Stimulated activated CD4-positive, alpha-beta T cell treated with anti-CD3 and anti-CD28 coated beads, Interleukin-4, amount 100 ng/mL, for 24 hours (primary cell): ENCODE measurements around the gene FBN2.
A peak's percentile ranks its signal among the peaks of the same experiment; 100 is the strongest.

ENCODE experiments used
- DNase-seq: peaks from one replicate; pipeline ENCODE4 v3.0.0-alpha.2; 2020

Gene FBN2

DNA sequence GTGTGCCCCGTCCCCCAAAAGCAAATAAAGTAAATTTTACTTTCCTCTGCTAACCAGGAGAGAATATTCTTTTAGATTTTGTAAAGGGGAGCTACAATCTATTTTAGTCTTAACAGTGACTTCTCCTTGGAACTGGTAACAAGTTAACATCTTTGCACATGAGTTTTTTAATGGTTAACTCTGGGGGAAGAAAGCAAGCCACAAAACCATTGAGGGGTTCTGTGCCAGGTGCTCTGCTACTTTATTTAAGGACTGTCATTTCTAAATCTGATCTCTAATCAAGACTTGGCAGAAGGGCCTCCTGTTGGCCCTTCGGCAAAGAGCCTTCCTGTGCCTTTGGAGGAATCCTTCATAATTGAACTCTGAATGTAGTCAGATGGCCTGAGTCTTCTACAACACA lies 301.0 kb downstream of the FBN2 start:
- DNase-seq, result no peak

DNA sequence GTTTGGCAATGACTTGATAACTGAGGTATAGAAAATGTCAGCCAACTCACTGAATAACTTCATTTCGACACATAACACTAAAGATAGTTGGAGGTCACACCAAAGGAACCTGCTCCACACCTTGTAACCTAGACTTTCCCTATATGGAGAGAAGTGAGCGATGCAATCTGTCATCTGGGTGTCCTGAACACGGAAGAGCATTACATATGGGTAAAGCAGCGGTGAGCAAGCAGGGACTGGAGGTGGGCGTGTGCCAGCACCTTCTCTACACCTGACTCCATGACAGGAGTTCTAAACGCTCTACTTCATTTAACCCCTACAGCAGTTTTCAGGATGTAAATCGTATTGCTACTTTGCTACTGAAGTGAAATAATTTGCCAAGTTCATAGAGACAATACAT lies 301.7 kb downstream of the FBN2 start:
- DNase-seq, result no peak

DNA sequence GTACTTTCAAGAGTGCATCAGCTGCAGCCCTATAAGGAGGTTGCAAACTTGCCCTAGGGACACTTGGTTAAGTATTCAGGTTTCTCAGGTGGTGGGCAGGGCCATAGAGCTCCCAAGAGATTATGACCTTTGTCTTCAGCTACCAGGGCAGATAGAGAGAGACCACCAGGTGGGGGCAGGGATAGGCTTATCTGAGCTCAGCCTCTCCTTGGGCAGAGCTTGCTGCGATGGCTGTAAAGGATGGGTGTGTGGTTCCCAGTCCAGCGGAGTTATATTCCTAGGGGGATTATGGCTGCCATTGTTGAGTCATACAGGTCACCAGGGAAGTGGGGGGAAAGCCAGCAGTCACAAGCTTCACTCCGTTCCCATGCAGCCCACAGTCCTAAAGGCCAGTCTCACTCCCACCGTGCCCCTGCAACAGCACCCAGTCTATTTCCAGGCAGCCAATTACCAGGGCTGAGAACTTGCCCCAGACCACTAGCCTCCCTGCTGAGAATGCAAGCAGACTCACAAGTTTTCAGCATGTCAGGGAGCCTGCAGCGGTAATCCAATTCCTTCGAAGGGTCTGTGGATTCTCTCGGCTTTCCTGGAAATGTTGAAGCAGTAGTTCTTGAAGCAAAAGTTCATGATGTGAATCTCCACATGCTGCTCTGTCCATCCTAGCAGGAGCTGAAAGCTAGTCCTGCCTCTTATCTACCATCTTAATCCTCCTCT lies 303.0 kb downstream of the FBN2 start:
- DNase-seq, result no peak

DNA sequence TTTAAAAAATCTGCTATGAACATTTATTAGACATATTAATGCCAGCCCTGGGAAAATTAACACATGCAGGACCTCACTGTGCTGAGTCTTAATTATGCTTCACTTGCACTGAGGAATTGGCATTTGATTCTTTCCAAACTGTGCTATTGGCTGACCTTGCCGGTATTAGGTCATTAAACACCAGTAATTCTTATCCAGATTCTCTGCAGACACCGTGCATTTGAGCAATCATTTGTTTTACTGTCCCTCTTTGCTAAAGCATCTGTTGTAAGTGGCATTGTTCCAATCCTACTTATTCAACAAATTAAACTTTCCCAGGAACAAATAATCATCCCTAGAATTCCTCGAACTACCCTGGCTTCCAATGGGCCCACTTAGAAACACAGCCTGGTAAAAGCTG lies 309.5 kb downstream of the FBN2 start:
- no peak for DNase-seq

DNA sequence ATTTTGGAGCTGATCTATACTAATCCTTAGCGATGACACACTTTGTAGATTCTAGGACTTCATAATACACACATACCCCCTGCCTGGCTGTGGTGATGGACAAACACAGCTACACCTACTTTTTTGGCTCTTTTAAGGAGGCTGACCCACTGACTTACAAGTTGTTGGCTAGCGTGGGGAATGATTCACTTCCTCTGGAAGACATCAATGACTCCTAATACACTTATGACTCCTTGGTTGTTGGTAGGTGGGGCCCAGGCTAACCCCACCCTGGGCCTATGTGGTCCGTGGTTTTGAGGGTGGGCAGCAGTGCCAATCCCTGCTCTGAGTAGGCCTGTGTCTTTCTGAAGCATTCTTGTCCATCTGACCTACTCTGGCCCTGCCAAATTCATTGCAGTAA lies 310.0 kb downstream of the FBN2 start:
- DNase-seq, result no peak

DNA sequence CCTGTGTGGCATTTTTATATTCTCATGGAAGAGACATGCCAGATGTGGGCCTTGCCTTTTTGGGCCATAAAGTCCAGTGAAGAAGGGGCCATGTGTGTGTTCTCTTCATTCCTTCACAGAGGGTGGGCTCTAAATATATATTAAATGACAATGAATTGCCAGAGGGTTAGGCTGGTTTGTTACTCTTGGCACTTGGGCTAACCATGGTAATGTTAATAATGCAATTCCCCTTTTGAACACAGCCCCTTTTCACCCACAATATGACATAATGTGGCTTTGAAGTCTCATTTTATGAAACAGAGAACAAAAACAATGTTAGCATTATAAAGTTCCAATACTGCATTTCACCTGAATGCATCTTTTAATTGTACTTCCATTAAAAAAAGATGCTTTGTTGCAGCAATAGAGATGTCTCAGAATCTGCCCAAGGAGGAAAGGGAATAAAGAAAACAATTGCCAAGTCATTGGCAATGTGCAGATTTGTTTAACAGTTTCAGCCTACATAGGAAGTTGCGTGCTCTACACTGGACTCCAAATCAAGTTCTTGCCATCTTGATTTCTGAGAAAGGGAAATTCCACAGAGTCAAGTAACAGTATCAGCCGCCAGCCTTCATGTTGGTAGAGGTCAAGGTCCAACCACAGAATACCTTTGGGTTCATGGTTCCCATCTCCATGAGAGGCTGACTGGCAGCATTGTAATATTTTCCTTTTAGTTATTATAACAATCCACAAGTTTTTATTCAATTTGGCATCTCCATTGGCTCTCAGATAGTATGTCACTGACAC lies 312.6 kb downstream of the FBN2 start:
- DNase-seq, result no peak

DNA sequence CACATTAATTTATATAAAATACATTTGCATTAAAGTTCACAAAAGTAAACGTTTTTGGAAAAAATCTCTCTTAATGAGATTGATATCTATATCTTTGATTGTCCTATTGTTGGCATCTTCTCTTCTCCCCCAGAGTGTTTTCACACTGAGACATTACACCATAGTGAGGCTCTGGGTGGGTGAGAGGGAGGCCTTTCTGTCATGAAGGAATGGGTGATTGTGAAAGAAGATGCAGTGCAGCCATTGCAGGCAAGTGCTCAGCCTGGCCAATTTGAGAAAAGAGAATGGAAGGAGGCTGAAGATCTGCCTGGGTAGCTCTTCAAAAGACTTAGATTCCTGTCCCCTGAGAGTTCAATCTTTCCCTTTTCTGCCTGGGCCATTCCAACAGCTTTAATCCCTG lies 313.7 kb downstream of the FBN2 start:
- no peak for DNase-seq

DNA sequence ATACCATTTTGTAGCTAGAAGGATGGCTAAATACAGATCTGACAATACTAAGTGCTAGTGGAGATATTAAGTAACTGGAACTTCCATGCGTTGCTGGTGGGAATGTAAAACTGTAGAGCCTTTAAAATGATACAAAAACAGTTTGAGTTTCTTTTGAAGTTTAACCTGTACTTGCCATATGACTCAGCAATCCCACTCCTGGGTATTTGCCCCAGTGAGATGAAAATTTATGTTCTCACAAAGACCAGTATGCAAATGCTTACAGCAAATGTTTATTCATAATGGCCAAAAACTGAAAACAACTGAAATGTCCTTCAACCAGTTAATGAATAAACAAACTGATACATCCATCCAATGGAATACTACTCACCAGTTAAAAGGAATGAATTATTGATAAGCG lies 317.2 kb downstream of the FBN2 start:
- DNase-seq, result no peak

DNA sequence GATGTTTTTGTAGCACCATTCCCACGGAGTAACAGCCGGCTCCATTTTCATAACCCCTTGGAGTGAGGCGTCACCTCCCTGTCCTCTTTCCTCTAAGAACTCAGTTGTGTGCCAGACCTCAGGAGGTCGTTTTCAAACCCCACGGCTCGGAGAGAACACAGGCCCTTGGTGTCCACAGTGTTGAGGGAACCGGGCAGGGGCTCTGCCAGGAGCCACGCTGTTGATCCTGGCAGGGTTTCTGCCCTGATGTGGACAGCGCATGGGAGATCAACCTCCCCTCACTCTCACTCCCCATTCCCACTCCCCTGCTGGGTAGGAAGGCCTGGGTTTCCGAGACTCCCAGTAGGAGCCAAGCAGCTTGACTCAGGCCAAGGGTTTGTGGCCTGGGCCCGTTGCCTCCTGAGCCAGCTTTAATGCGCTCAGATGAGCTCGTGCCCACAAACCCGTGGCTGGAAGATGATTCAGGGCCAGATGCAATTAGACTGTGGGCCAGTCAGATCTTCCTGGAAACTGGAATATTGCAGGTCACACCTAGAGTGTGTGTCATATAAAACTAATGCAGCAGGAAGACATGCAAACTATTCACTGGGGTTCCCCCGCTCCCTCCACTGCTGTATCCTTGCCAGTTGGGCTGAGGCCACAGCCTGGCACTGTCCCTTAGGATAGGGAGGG lies 321.0 kb downstream of the FBN2 start:
- DNase-seq, result no peak

DNA sequence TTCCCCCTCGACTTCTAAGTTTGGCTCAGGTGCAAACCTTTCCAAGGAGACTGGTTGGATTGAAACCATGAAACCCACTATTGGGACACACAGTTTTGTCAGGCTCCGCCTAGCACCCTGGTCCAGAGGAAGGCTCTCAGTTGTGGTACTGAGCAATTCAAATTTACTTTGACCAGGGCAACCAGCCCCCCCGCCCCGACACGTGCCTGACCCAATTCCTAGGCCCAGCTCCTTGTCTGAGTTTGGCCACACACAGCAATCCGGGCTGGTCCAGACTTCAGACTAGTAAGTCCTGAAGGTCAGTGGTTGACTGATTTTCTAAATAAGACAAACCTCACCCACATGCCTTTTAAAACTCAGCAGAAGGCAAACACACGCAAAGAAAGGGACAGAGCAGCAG lies 321.8 kb downstream of the FBN2 start:
- no peak for DNase-seq

DNA sequence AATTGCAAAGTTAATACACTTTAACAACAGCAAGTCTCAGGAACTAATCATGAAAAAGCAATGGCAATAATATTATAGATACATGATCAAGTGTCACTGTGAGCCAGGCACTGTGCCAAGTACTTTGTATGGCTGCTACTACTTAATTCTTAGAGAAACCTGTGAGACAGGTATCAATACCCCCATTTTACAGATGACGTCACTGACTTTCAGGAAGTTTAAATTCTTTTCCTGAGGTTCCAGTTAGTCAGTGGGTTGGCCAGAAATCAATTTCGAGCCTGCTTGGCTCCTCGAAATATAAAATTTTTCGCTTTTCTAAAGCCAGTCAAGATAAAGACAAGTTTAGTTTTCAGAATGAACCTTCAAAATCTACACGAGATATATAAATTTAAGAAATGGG lies 324.2 kb downstream of the FBN2 start:
- DNase-seq, result no peak

DNA sequence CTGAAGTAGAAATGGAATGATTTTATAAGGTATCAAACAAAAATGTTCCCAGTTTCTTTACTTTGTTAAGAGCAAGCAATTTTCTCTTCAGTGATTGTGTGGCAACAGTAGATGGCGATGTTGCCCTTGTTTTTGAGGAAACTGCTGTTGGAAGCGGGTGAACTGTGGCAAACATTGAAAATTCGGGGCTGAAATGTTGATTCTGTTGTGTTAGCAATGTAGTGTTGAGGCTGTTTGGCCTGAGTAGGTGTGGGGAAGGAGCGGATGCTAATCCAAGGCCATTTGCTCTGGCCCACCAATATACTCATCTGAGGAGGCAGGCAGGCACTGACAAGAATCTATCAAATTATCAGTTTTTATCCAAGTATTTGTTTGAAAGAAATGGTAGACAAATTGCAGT lies 324.7 kb downstream of the FBN2 start:
- peak; percentile 27 for DNase-seq

DNA sequence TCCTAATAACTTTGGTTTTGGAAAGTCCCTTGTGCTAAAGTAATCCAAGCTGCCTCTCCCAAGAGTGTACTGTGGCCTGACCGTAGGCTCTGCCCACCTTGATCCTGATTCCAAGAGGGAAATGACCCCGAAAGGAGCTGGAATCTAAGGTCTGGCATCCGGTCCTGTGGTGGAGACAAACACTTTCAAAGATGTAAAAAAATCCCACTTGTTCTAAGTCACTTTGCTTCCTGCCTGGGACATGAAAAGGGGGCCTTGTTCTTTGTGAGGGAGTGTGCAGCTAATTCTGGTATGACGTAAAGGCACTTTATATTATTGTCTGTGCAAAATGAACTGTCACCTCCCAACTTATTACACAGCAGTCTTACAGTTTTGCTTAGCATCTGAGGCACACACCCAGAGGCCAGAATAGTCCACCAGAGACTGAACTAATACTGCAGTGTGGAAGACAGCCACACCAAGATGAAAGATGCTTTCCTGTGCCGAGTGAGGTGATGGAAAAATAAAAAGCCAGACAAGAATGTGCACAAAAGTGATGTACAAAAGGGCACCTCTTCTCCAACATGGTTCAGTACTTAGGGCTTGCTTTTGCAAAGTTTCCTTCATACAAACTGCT lies 325.7 kb downstream of the FBN2 start:
- DNase-seq, result no peak

DNA sequence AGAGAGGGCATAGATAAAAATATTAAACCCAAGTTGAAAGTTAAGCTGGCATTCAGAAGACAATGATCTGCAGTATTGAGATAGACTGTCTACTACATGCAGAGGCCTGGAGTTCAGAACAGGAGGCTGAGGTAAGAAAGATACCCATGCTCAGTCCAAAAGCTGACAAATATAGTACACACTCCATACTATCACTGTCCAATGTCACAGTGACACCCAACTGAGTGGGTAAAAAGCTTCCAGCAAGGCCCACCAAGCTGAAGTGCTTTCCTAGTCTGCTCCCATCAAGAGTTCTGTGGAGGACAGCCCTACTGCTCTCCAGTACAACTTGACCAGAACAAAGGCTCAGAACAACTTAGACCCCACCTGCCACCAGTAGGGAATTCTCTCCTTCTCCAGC lies 329.6 kb downstream of the FBN2 start:
- no peak for DNase-seq
